Measurements from ENCODE around the gene HOXC6. TPM values are rescaled to one million over a fixed set of nuclear protein-coding genes. Genes with fewer than 3 reads are reported as not detected.
"Not testable (repeated sequence)": the region's sequence is repeated elsewhere in the genome, so short reads cannot be mapped to it uniquely, and the experiment has no call there.

Gene HOXC6
- total and polyA plus RNA-seq, 2 of the 8 experiments (the other 6 are each of a cell fraction or from before 2014, with no cell fraction given): not detected

GRCh38 chr12:54077843-54078242, 49.6 kb downstream of the HOXC6 start:
- POLR2A ChIA-PET (ENCODE audit: partially characterized antibody): interaction anchor here (0.5 kb wide), 1 partner anchor 69 kb away, joined by 3 read pairs; the partner anchor contains the start of gene HOXC8

More at GRCh38 chr12:54077843-54078242, 49.6 kb downstream of the HOXC6 start:
- not testable (repeated sequence) for H3K4ac ChIP-seq (replicated peaks; ENCODE audit: insufficient read length, low read depth, low read length); H3K27ac ChIP-seq (ENCODE audit: low read depth, low read length); H3K23me2 ChIP-seq (ENCODE audit: low read depth, low read length); H3K9ac ChIP-seq (replicated peaks in 1 of 4; ENCODE audit: extremely low read depth in 1 of 4, low read depth in 3 of 4, low read length in 3 of 4); H4K8ac ChIP-seq (ENCODE audit: extremely low read depth, insufficient read depth, low read length); H3K23ac ChIP-seq (ENCODE audit: insufficient read length); H3K79me2 ChIP-seq (ENCODE audit: control insufficient read depth in 1 of 2, insufficient read depth in 2 of 2, low read length in 2 of 2); H3K18ac ChIP-seq (ENCODE audit: extremely low read depth, low read length); H3K9me3 ChIP-seq (ENCODE audit: insufficient read depth in 2 of 2, low read depth in 1 of 2, low read length in 1 of 2); H3K4me3 ChIP-seq (ENCODE audit: extremely low read depth in 1 of 4, insufficient read depth in 2 of 4, low read depth in 3 of 4, low read length in 4 of 4); H3K14ac ChIP-seq (ENCODE audit: insufficient read length); H2BK5ac ChIP-seq (ENCODE audit: low read depth, low read length); DNase-seq (ENCODE audit: low read depth in 1 of 2, low spot score in 2 of 2); H2AFZ ChIP-seq (ENCODE audit: low read length); H3K79me1 ChIP-seq (ENCODE audit: low read depth, low read length); H4K5ac ChIP-seq (ENCODE audit: insufficient read length, low read depth, low read length); H4K91ac ChIP-seq (replicated peaks; ENCODE audit: insufficient read length, low read length); H3K56ac ChIP-seq (replicated peaks; ENCODE audit: insufficient read length, low read depth, low read length); H4K20me1 ChIP-seq (replicated peaks in 1 of 2; ENCODE audit: control insufficient read depth in 1 of 2, insufficient read depth in 2 of 2, low read length in 2 of 2); FAIRE-seq; H2BK120ac ChIP-seq (replicated peaks; ENCODE audit: low read depth, low read length); H2BK20ac ChIP-seq (ENCODE audit: low read length); H3K36me3 ChIP-seq (ENCODE audit: control insufficient read depth in 2 of 4, insufficient read depth in 4 of 4, low read length in 3 of 4)
- peak overlapping the region; percentile 81; the same call in 1 of the 2 replicates for H2BK15ac ChIP-seq (ENCODE audit: low read length)
- peaks cover 6 to 13% (median 9%) of the 10 kb centered on the region in 4 experiments for H3K4me1 ChIP-seq (replicated peaks in 1 of 4; ENCODE audit: control insufficient read depth in 3 of 4, insufficient read depth in 4 of 4, low read length in 3 of 4)
- TF ChIP-seq EZH2 (IDR thresholded peaks at IDR 0.05; ENCODE audit: low read depth, low read length, severe bottlenecking) (peak; percentile 75), SUZ12 (IDR thresholded peaks at IDR 0.05; ENCODE audit: low read length) (peak; percentile 80), RNF2 (IDR thresholded peaks at IDR 0.05; ENCODE audit: borderline replicate concordance, low read depth, low read length, missing control alignments, poor library complexity, severe bottlenecking) (peak; percentile 81)
- H3K4me2 ChIP-seq (ENCODE audit: insufficient read depth in 1 of 2, low read depth in 2 of 2, low read length in 2 of 2): peak overlapping the region; percentile 14 to 36; a peak in 2 of 4 replicates
- 13% methylated on average over 8 of the region's 10 CpGs; no CpG with 5 or more reads in 1 of the 2 experiments for WGBS, 2 experiments (ENCODE audit: extremely low coverage in 1 of 2, insufficient coverage in 1 of 2, insufficient read length in 1 of 2, insufficient replicate concordance in 2 of 2, low coverage in 1 of 2, low lambda C conversion rate in 2 of 2, missing lambda C conversion rate in 1 of 2)
- H2BK12ac ChIP-seq (ENCODE audit: low read depth, low read length): peak overlapping the region; percentile 72
- CTCF ChIA-PET (ENCODE audit: partially characterized antibody): interaction anchor here (0.6 to 1.6 kb wide), 5 partner anchors 16 to 136 kb away, joined by 3 to 5 read pairs (median 3); no protein-coding TSS in a partner anchor
- H3K27me3 ChIP-seq (replicated peaks in 1 of 4; ENCODE audit: control insufficient read depth in 3 of 4, extremely low read depth in 1 of 4, insufficient read depth in 3 of 4, low read length in 3 of 4): peaks cover 44 to 74% (median 67%) of the 10 kb centered on the region in 4 experiments
- H2AK5ac ChIP-seq (ENCODE audit: low read depth, low read length): 0 out of 2 replicates have a peak overlapping the region, but pooled peaks have one; percentile 24

All from H1 (cell line).